ENCODE measurements around the gene SVIL. TPM values are rescaled to one million over a fixed set of nuclear protein-coding genes. Genes with fewer than 3 reads are reported as not detected.

SVIL gene
- total RNA-seq, 4 donors from 2014 or later, result 585 to 1,262 (median 942) TPM

DNA sequence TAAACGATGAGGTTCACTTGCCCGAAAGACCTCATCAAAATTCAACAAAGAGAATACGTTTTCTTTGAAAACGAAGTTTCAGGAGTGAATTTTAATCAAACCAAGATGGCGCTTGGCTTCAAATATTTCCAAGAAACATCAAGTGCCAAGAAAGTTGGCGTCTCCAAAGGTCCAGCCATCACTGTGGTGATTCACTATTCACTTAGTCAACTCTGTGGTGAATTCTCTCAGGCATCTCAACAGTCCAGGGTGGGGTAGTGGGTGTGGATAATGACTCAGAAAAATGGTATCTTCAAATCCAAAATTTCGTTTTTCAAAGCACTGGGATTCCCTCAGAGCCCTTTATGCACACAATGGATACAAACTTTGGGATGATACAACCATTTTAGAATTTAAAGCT is 133.1 kb downstream of the SVIL start:
- WGBS, 2 donors (ENCODE audit: low coverage in 1 of 2), result 69 to 71% methylated on average over 3 to 7 of the region's 7 CpGs
- peaks cover 0 to 72% of the 10 kb centered on the region in 2 donors for H3K36me3 ChIP-seq

GRCh38 chr10:29499993-29500537 is 134.7 kb downstream of the SVIL start:
- Histone ChIP-seq H3K27me3 (no peaks in the 10 kb centered on the region), H3K36me3 (peaks cover 0 to 72% of the 10 kb centered on the region in 2 donors), H3K4me3 (no peak overlapping the region), H3K4me1 (peaks cover 0 to 28% (median 3%) of the 10 kb centered on the region in 3 donors), H3K27ac (peak overlapping the region in 3 of 4 donors; percentile 25 to 46 (median 42)), H3K9me3 (no peaks in the 10 kb centered on the region)
- ATAC-seq, result peak; percentile 10
- WGBS, 2 donors (ENCODE audit: low coverage in 1 of 2), result 71 to 87% methylated on average over 3 to 8 of the region's 13 CpGs
- TF ChIP-seq CTCF (IDR thresholded peaks at IDR 0.05) (no peak), EP300 (IDR thresholded peaks at IDR 0.05) (no peak), POLR2AphosphoS5 (IDR thresholded peaks at IDR 0.05) (no peak), POLR2A (IDR thresholded peaks at IDR 0.05) (no peak)

More for the DNA sequence above, 133.1 kb downstream of the SVIL start:
- peak; percentile 68 for ATAC-seq
- TF ChIP-seq POLR2A (IDR thresholded peaks at IDR 0.05) (no peak), POLR2AphosphoS5 (IDR thresholded peaks at IDR 0.05) (peak; percentile 58)
- Histone ChIP-seq H3K9me3 (no peaks in the 10 kb centered on the region), H3K27ac (peak overlapping the region in 2 of 4 donors; percentile 3 to 40), H3K27me3 (no peaks in the 10 kb centered on the region), H3K4me1 (peaks cover 0 to 20% (median 3%) of the 10 kb centered on the region in 3 donors), H3K4me3 (no peak overlapping the region)

- Histone ChIP-seq H3K4me1 (peaks cover 0 to 8% (median 0%) of the 10 kb centered on the region in 3 donors), H3K36me3 (peaks cover 0 to 89% of the 10 kb centered on the region in 2 donors), H3K27ac (peak overlapping the region in 1 of 4 donors; percentile 25), H3K27me3 (no peaks in the 10 kb centered on the region), H3K9me3 (no peaks in the 10 kb centered on the region), H3K4me3 (no peak overlapping the region)
- ATAC-seq, result peak; percentile 86
- TF ChIP-seq EP300 (IDR thresholded peaks at IDR 0.05) (no peak), POLR2AphosphoS5 (IDR thresholded peaks at IDR 0.05) (no peak), POLR2A (IDR thresholded peaks at IDR 0.05) (no peak), CTCF (IDR thresholded peaks at IDR 0.05) (peak; percentile 89 to 93 (median 90))
- 22 to 41% methylated on average over 7 to 14 of the region's 14 CpGs for WGBS, 2 donors (ENCODE audit: low coverage in 1 of 2)
These were observed 138.2 kb downstream of the SVIL start for GRCh38 chr10:29496341-29497162.

- Histone ChIP-seq H3K9me3 (no peaks in the 10 kb centered on the region), H3K4me3 (no peak overlapping the region), H3K4me1 (peaks cover 0 to 8% (median 0%) of the 10 kb centered on the region in 3 donors), H3K36me3 (peaks cover 0 to 91% of the 10 kb centered on the region in 2 donors), H3K27me3 (no peaks in the 10 kb centered on the region), H3K27ac (peak overlapping the region in 2 of 4 donors; percentile 20 to 47)
- WGBS, 2 donors (ENCODE audit: low coverage in 1 of 2), result 40 to 59% methylated on average over 1 to 6 of the region's 9 CpGs
- TF ChIP-seq POLR2A (IDR thresholded peaks at IDR 0.05), result no peak
- ATAC-seq, result no peak
These were observed 139.4 kb downstream of the SVIL start for GRCh38 chr10:29495366-29495765.

- Histone ChIP-seq H3K27ac (peak overlapping the region in 2 of 4 donors; percentile 8 to 18), H3K9me3 (no peaks in the 10 kb centered on the region), H3K4me1 (peaks cover 0 to 14% (median 0%) of the 10 kb centered on the region in 3 donors), H3K27me3 (no peaks in the 10 kb centered on the region), H3K4me3 (no peak overlapping the region), H3K36me3 (peaks cover 0 to 91% of the 10 kb centered on the region in 2 donors)
- no peak for ATAC-seq
- 91 to 100% methylated on average over 2 to 5 of the region's 6 CpGs for WGBS, 2 donors (ENCODE audit: low coverage in 1 of 2)
- TF ChIP-seq POLR2AphosphoS5 (IDR thresholded peaks at IDR 0.05), result no peak
- TF ChIP-seq EP300 (IDR thresholded peaks at IDR 0.05), result no peak
These were observed 141.1 kb downstream of the SVIL start for GRCh38 chr10:29493697-29494096.

- Histone ChIP-seq H3K4me3 (no peak overlapping the region), H3K36me3 (peaks cover 0 to 91% of the 10 kb centered on the region in 2 donors), H3K27ac (no peak overlapping the region), H3K9me3 (no peaks in the 10 kb centered on the region), H3K4me1 (peaks cover 0 to 21% (median 0%) of the 10 kb centered on the region in 3 donors), H3K27me3 (no peaks in the 10 kb centered on the region)
- 61 to 80% methylated on average over 2 to 7 of the region's 11 CpGs for WGBS, 2 donors (ENCODE audit: low coverage in 1 of 2)
- TF ChIP-seq EP300 (IDR thresholded peaks at IDR 0.05) (no peak), POLR2A (IDR thresholded peaks at IDR 0.05) (no peak), CTCF (IDR thresholded peaks at IDR 0.05) (no peak), POLR2AphosphoS5 (IDR thresholded peaks at IDR 0.05) (no peak)
- ATAC-seq, result no peak
These were observed 142.0 kb downstream of the SVIL start for GRCh38 chr10:29492774-29493173.
